ENCODE results near the gene FTL.

Gene FTL

DNA sequence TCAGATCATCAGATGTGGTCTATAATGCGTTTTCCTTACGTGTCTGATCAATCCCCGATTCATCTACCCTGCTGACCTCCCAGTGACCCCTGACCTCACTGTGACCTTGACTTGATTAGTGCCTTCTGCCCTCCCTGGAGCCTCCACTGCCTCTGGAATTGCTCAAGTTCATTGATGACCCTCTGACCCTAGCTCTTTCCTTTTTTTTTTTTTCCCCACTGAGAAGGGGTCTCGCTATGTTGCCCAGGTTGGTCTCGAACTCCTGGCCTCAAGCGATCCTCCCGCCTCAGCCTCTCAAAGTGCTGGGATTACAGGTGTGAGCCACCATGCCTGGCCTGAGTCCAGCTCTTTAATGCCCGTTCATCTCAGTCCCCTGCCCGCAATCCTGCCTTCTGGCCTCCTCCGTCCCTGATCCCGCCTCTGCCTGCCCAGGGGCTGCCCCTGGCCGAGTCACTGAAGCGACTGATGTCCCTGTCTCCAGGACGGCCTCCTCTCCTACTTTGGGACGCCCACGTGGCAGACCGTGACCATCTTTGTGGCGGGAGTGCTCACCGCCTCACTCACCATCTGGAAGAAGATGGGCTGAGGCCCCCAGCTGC is 4.0 kb upstream of the FTL start:
- Histone ChIP-seq H3K23ac (ENCODE audit: low read length) (no peak overlapping the region), H2BK120ac (ENCODE audit: low read depth, low read length) (no peak overlapping the region), H3K36me3 (ENCODE audit: control insufficient read depth, insufficient read depth, low read length) (peaks cover 4% of the 10 kb centered on the region), H3K4me3 (ENCODE audit: low read length) (no peak overlapping the region), H2AK5ac (ENCODE audit: low read length) (no peak overlapping the region), H3K4me1 (ENCODE audit: control insufficient read depth, low read depth, low read length) (peaks cover 16% of the 10 kb centered on the region), H3K27ac (ENCODE audit: low read depth, low read length) (no peak overlapping the region), H2BK15ac (replicated peaks; ENCODE audit: low read depth) (no peak overlapping the region), H3K79me1 (ENCODE audit: low read length) (peaks cover 8% of the 10 kb centered on the region), H4K8ac (ENCODE audit: low read depth, low read length) (no peak overlapping the region), H3K9ac (ENCODE audit: low read length) (no peak overlapping the region), H3K4me2 (ENCODE audit: low read length) (no peak overlapping the region), H3K27me3 (ENCODE audit: insufficient read depth, low read length, poor library complexity) (no peaks in the 10 kb centered on the region), H2BK5ac (ENCODE audit: low read length) (no peak overlapping the region), H3K79me2 (ENCODE audit: control insufficient read depth, insufficient read depth, low read length) (peaks cover 12% of the 10 kb centered on the region), H4K5ac (ENCODE audit: low read length) (no peak overlapping the region), H3K56ac (ENCODE audit: low read length) (no peak overlapping the region), H3K18ac (ENCODE audit: low read length) (no peak overlapping the region), H3K4ac (ENCODE audit: low read depth, low read length) (no peak overlapping the region)
- DNase-seq = no peak
- WGBS (ENCODE audit: extremely low coverage, insufficient coverage, low lambda C conversion rate) = no CpG with 5 or more reads among the region's 19 CpGs

DNA sequence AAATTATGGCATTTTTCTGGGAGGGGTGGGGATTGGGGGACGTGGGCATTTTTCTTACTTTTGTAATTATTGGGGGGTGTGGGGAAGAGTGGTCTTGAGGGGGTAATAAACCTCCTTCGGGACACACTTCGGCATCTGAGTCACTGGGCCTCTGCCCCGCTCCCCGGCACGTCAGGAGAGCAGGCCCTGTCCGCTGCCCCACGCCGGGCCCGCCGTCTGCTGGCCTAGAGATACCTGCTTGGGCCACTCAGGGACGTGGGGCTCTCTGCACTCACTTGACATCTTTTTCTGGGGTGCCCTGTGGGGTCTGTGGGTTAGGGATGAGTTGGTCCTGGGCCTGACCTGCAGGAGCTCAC is 3.5 kb upstream of the FTL start:
- Histone ChIP-seq H3K36me3 (ENCODE audit: control insufficient read depth, insufficient read depth, low read length) (peaks cover 1% of the 10 kb centered on the region), H3K4ac (ENCODE audit: low read depth, low read length) (no peak overlapping the region), H3K27ac (ENCODE audit: low read depth, low read length) (peak overlapping the region; percentile 65), H2BK120ac (ENCODE audit: low read depth, low read length) (no peak overlapping the region), H3K79me1 (ENCODE audit: low read length) (peaks cover 8% of the 10 kb centered on the region), H2AK5ac (ENCODE audit: low read length) (peak overlapping the region; percentile 69), H2BK15ac (replicated peaks; ENCODE audit: low read depth) (no peak overlapping the region), H3K4me2 (ENCODE audit: low read length) (no peak overlapping the region), H3K79me2 (ENCODE audit: control insufficient read depth, insufficient read depth, low read length) (peaks cover 13% of the 10 kb centered on the region), H3K18ac (ENCODE audit: low read length) (no peak overlapping the region), H4K8ac (ENCODE audit: low read depth, low read length) (no peak overlapping the region), H3K9ac (ENCODE audit: low read length) (peak overlapping the region; percentile 57), H2BK5ac (ENCODE audit: low read length) (no peak overlapping the region), H3K23ac (ENCODE audit: low read length) (no peak overlapping the region), H3K4me3 (ENCODE audit: low read length) (no peak overlapping the region), H4K5ac (ENCODE audit: low read length) (no peak overlapping the region), H3K56ac (ENCODE audit: low read length) (no peak overlapping the region), H3K27me3 (ENCODE audit: insufficient read depth, low read length, poor library complexity) (no peaks in the 10 kb centered on the region), H3K4me1 (ENCODE audit: control insufficient read depth, low read depth, low read length) (peaks cover 16% of the 10 kb centered on the region)
- no peak for DNase-seq
- no CpG with 5 or more reads among the region's 12 CpGs for WGBS (ENCODE audit: extremely low coverage, insufficient coverage, low lambda C conversion rate)

DNA sequence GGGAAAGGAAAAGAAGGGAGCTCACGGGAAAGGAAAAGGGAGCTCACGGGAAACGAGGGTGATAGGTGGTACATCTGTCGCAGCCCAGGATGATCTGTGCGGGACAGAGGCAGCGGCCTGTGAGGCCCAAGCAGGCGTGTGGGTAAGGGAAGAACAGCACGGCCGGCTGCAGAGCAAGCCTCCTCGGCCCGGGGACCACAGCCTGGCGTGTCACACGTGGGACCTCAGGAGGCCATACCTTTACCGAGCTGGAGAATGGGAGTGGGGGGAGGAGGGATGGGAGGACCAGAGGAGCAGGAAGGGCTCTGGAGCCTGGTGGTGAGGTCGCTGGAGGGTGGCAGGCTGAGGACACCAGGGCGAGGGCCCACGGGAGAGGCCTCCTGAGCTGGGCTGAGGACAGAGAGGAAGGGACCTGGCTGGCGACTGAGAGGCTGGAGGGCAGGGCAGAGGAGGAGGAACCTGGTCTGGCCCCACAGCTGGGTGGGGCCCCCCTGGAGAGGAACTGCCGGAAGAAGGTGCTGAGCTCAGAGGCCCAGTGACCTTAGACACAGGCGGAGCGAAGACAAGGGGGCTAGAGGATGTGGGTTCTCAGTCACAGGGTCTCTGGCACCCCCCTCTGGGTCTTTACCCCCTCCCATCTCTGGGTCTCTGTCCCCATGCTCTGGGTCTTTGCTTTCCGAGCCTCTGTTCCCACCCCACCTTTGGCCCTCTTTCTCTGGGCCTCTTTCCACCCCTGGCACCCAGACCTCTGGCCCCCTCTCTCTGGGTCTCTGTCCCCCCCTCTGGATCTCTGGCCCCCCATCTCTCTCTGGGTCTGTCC is 2.9 kb upstream of the FTL start:
- no peak overlapping the region for H2BK5ac ChIP-seq (ENCODE audit: low read length)
- no peak overlapping the region for H3K23ac ChIP-seq (ENCODE audit: low read length)
- WGBS (ENCODE audit: extremely low coverage, insufficient coverage, low lambda C conversion rate) = no CpG with 5 or more reads among the region's 22 CpGs
- H3K27ac ChIP-seq (ENCODE audit: low read depth, low read length) = peak overlapping the region; percentile 65
- H3K9ac ChIP-seq (ENCODE audit: low read length) = peak overlapping the region; percentile 57
- H3K4me2 ChIP-seq (ENCODE audit: low read length) = no peak overlapping the region
- no peak overlapping the region for H2BK120ac ChIP-seq (ENCODE audit: low read depth, low read length)
- peak overlapping the region; percentile 97 for H3K18ac ChIP-seq (ENCODE audit: low read length)
- H4K8ac ChIP-seq (ENCODE audit: low read depth, low read length) = no peak overlapping the region
- peak overlapping the region; percentile 99 for H3K4ac ChIP-seq (ENCODE audit: low read depth, low read length)
- no peaks in the 10 kb centered on the region for H3K27me3 ChIP-seq (ENCODE audit: insufficient read depth, low read length, poor library complexity)
- H4K5ac ChIP-seq (ENCODE audit: low read length) = no peak overlapping the region
- no peaks in the 10 kb centered on the region for H3K36me3 ChIP-seq (ENCODE audit: control insufficient read depth, insufficient read depth, low read length)
- no peak overlapping the region for H3K4me3 ChIP-seq (ENCODE audit: low read length)
- peak overlapping the region; percentile 69 for H2AK5ac ChIP-seq (ENCODE audit: low read length)
- H3K56ac ChIP-seq (ENCODE audit: low read length) = peak overlapping the region; percentile 76
- peaks cover 13% of the 10 kb centered on the region for H3K79me2 ChIP-seq (ENCODE audit: control insufficient read depth, insufficient read depth, low read length)
- peaks cover 6% of the 10 kb centered on the region for H3K79me1 ChIP-seq (ENCODE audit: low read length)
- no peak overlapping the region for H2BK15ac ChIP-seq (replicated peaks; ENCODE audit: low read depth)
- peaks cover 16% of the 10 kb centered on the region for H3K4me1 ChIP-seq (ENCODE audit: control insufficient read depth, low read depth, low read length)
- peak; percentile 72 for DNase-seq

DNA sequence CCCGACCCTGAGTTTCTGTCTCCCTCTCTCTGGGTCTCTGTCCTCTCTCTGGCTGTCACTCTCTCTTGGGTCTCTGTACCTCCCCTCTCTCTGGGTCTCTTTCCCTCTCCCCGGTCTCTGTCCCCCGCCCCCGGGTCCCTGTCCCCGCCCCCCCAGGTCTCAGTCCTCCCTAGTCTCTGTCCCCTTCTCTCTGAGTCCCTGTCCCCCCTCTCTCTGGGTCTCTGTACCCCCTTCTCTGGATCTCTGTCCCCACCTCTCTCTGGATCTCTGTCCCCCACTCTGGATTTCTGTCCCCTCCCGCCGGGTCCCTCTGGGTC is 2.3 kb upstream of the FTL start:
- no peak overlapping the region for H4K8ac ChIP-seq (ENCODE audit: low read depth, low read length)
- H3K9ac ChIP-seq (ENCODE audit: low read length) = peak overlapping the region; percentile 37
- peak overlapping the region; percentile 76 for H3K56ac ChIP-seq (ENCODE audit: low read length)
- H3K79me2 ChIP-seq (ENCODE audit: control insufficient read depth, insufficient read depth, low read length) = peaks cover 13% of the 10 kb centered on the region
- peak overlapping the region; percentile 95 for H3K27ac ChIP-seq (ENCODE audit: low read depth, low read length)
- peaks cover 6% of the 10 kb centered on the region for H3K79me1 ChIP-seq (ENCODE audit: low read length)
- no peak for DNase-seq
- H3K27me3 ChIP-seq (ENCODE audit: insufficient read depth, low read length, poor library complexity) = no peaks in the 10 kb centered on the region
- peak overlapping the region; percentile 97 for H3K18ac ChIP-seq (ENCODE audit: low read length)
- peak overlapping the region; percentile 82 for H2BK120ac ChIP-seq (ENCODE audit: low read depth, low read length)
- peak overlapping the region; percentile 99 for H3K4ac ChIP-seq (ENCODE audit: low read depth, low read length)
- H4K5ac ChIP-seq (ENCODE audit: low read length) = no peak overlapping the region
- peaks cover 16% of the 10 kb centered on the region for H3K4me1 ChIP-seq (ENCODE audit: control insufficient read depth, low read depth, low read length)
- H3K4me3 ChIP-seq (ENCODE audit: low read length) = no peak overlapping the region
- H3K4me2 ChIP-seq (ENCODE audit: low read length) = no peak overlapping the region
- H3K23ac ChIP-seq (ENCODE audit: low read length) = no peak overlapping the region
- H2AK5ac ChIP-seq (ENCODE audit: low read length) = no peak overlapping the region
- no CpG with 5 or more reads among the region's 7 CpGs for WGBS (ENCODE audit: extremely low coverage, insufficient coverage, low lambda C conversion rate)
- no peaks in the 10 kb centered on the region for H3K36me3 ChIP-seq (ENCODE audit: control insufficient read depth, insufficient read depth, low read length)
- H2BK15ac ChIP-seq (replicated peaks; ENCODE audit: low read depth) = no peak overlapping the region
- no peak overlapping the region for H2BK5ac ChIP-seq (ENCODE audit: low read length)

DNA sequence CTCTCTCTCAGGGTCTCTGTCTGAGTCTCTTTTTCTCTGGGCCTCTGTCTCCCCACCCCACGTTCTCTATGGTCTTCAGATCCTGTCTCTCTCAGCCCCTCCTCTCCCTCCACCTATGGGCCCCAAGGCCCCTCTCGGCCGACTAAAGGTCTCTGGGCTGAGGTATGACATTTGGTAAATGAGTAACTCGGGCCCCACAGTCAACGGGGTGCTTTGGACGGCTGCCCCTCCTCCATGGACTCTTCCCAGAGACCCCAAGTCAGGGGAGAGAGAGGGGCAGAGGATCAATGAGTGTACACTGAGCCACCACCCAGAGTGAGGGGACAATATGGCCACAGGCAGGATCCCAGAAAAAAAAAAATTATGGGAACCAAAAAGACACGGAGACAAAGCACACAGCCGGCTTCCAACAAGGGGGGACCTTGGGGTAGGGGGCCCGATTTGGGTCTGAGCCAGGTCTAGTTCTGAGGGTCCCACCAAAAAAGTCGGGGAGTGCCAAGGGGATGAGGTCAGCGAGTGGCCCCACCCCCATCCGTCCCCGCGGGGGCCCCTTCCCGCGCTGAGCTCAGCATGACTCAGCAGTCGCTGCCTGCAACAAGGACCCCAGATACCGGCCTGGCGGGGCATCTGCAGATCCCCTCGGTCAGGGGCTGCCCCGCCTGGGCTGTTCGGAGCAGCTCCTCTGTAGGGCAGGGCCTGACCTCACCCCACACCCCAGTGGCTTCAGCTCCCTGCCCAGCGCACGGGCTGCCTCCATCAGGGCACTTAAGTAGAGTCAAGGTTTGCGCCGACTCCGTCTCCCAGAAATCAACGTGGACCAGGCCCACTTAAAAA is 1.5 kb upstream of the FTL start:
- H3K4me2 ChIP-seq (ENCODE audit: low read length) = peak overlapping the region; percentile 70
- H3K4me1 ChIP-seq (ENCODE audit: control insufficient read depth, low read depth, low read length) = peaks cover 16% of the 10 kb centered on the region
- H3K27me3 ChIP-seq (ENCODE audit: insufficient read depth, low read length, poor library complexity) = no peaks in the 10 kb centered on the region
- H3K23ac ChIP-seq (ENCODE audit: low read length) = no peak overlapping the region
- no peaks in the 10 kb centered on the region for H3K36me3 ChIP-seq (ENCODE audit: control insufficient read depth, insufficient read depth, low read length)
- H4K8ac ChIP-seq (ENCODE audit: low read depth, low read length) = peak overlapping the region; percentile 82
- no peak overlapping the region for H3K4me3 ChIP-seq (ENCODE audit: low read length)
- H2BK120ac ChIP-seq (ENCODE audit: low read depth, low read length) = peak overlapping the region; percentile 98
- peak overlapping the region; percentile 97 for H3K18ac ChIP-seq (ENCODE audit: low read length)
- peak overlapping the region; percentile 94 for H2BK5ac ChIP-seq (ENCODE audit: low read length)
- H3K4ac ChIP-seq (ENCODE audit: low read depth, low read length) = peak overlapping the region; percentile 99
- H3K79me2 ChIP-seq (ENCODE audit: control insufficient read depth, insufficient read depth, low read length) = peaks cover 13% of the 10 kb centered on the region
- peaks cover 6% of the 10 kb centered on the region for H3K79me1 ChIP-seq (ENCODE audit: low read length)
- H2AK5ac ChIP-seq (ENCODE audit: low read length) = peak overlapping the region; percentile 78
- H3K9ac ChIP-seq (ENCODE audit: low read length) = peak overlapping the region; percentile 79
- peak overlapping the region; percentile 95 for H3K27ac ChIP-seq (ENCODE audit: low read depth, low read length)
- H3K56ac ChIP-seq (ENCODE audit: low read length) = peak overlapping the region; percentile 92
- H2BK15ac ChIP-seq (replicated peaks; ENCODE audit: low read depth) = no peak overlapping the region
- no CpG with 5 or more reads among the region's 28 CpGs for WGBS (ENCODE audit: extremely low coverage, insufficient coverage, low lambda C conversion rate)
- H4K5ac ChIP-seq (ENCODE audit: low read length) = peak overlapping the region; percentile 90
- peak; percentile 92 for DNase-seq
